AG09319 (cell line): ENCODE measurements around the gene VAC14.

Experiments
- DNase-seq: peaks from one replicate; pipeline ENCODE4 v3.0.0-alpha.2; 2010; ENCODE audit warnings: low read depth; ENCODE audit errors: extremely low read depth
- CTCF ChIP-seq: IDR thresholded peaks from 2 replicates; pipeline ENCODE4 v1.5.1; 2011; ENCODE audit warnings: low read depth, mild to moderate bottlenecking, inconsistent platforms, low read length, moderate library complexity

The VAC14 gene

GRCh38 chr16:70661534-70661917, 139.4 kb downstream of the VAC14 start:
- DNase-seq, result no peak
- TF ChIP-seq CTCF, result no peak

GRCh38 chr16:70660672-70661350, 140.1 kb downstream of the VAC14 start:
- TF ChIP-seq CTCF, result no peak
- no peak for DNase-seq

- no peak for DNase-seq
- TF ChIP-seq CTCF, result no peak
Measured at GRCh38 chr16:70659953-70660671, 140.8 kb downstream of the VAC14 start.

GRCh38 chr16:70659546-70659945, 141.4 kb downstream of the VAC14 start:
- DNase-seq, result no peak
- no peak for TF ChIP-seq CTCF

- no peak for DNase-seq
- TF ChIP-seq CTCF, result no peak
Measured at GRCh38 chr16:70658921-70659320, 142.0 kb downstream of the VAC14 start.

- TF ChIP-seq CTCF, result no peak
- DNase-seq, result no peak
Measured at GRCh38 chr16:70657956-70658355, 143.0 kb downstream of the VAC14 start.

GRCh38 chr16:70656712-70657263, 144.2 kb downstream of the VAC14 start:
- TF ChIP-seq CTCF, result no peak
- no peak for DNase-seq
